Natural killer cell (primary cell): ENCODE measurements around the gene SLC26A9. TPM values are rescaled to one million over a fixed set of nuclear protein-coding genes. Genes with fewer than 3 reads are reported as not detected.

Experiments used
- ATAC-seq, 3 donors: fragments of 150-1000 bp in 2 of 3; fragments of 200-7000 bp in 1 of 3; cut with Tn5 transposase; 1 replicate in 1 of 3; 2 replicates in 2 of 3; pipeline ENCODE4 v1.10.0; 2021; ENCODE audit warnings: mild to moderate bottlenecking in 2 of 3, moderate library complexity in 2 of 3
- DNase-seq, 2 donors: peaks; one replicate each; pipeline versions ENCODE4 v3.0.0 to v3.0.0-alpha.2; 2013 to 2021; ENCODE audit warnings: mixed read lengths in 1 of 2
- H3K27ac ChIP-seq: one replicate; pipeline ENCODE4 v1.5.1; 2013; ENCODE audit warnings: mild to moderate bottlenecking, low read length
- H3K27me3 ChIP-seq: one replicate; pipeline ENCODE4 v1.6.1; 2013; ENCODE audit warnings: low read length; ENCODE audit not compliant: control insufficient read depth, insufficient read depth
- H3K36me3 ChIP-seq: one replicate; pipeline ENCODE4 v1.6.1; 2013; ENCODE audit warnings: low read length; ENCODE audit not compliant: control insufficient read depth, insufficient read depth
- H3K4me1 ChIP-seq: one replicate; pipeline ENCODE4 v1.6.1; 2013; ENCODE audit warnings: low read length; ENCODE audit not compliant: control insufficient read depth, insufficient read depth
- H3K4me3 ChIP-seq: one replicate; pipeline ENCODE4 v1.5.1; 2013; ENCODE audit warnings: low read length
- H3K9me3 ChIP-seq: one replicate; pipeline ENCODE4 v1.6.1; 2013; ENCODE audit warnings: low read length; ENCODE audit not compliant: control insufficient read depth, insufficient read depth
- H3K27ac Mint-ChIP-seq, 2 donors: one replicate each; pipeline ENCODE4 v1.8.0; 2022; ENCODE audit warnings: mild to moderate bottlenecking in 2 of 2, mixed read lengths in 2 of 2, moderate library complexity in 1 of 2
- H3K27me3 Mint-ChIP-seq, 2 donors: one replicate each; pipeline ENCODE4 v1.8.0; 2022; ENCODE audit warnings: low read depth in 2 of 2, mixed read lengths in 2 of 2
- H3K36me3 Mint-ChIP-seq: one replicate; pipeline ENCODE4 v1.8.0; 2022; ENCODE audit warnings: mixed read lengths
- H3K4me1 Mint-ChIP-seq, 2 donors: one replicate each; pipeline ENCODE4 v1.8.0; 2022; ENCODE audit warnings: mixed read lengths in 2 of 2
- H3K4me3 Mint-ChIP-seq: one replicate; pipeline ENCODE4 v1.8.0; 2022; ENCODE audit warnings: mild to moderate bottlenecking, moderate library complexity, mixed read lengths
- H3K9me3 Mint-ChIP-seq, 2 donors: one replicate each; pipeline ENCODE4 v1.8.0; 2022; ENCODE audit warnings: mixed read lengths in 2 of 2
- CTCF ChIP-seq: fragments of 200-600 bp; IDR thresholded peaks from one replicate; pipeline ENCODE4 v1.8.0; 2022; ENCODE audit warnings: antibody characterized with exemption
- WGBS: methylation state at CpG from one replicate; pipeline ENCODE4 v1.1.7; 2013; ENCODE audit warnings: missing lambda C conversion rate; ENCODE audit not compliant: insufficient coverage; 5-methylcytosine and 5-hydroxymethylcytosine counted together
- intact Hi-C: fragments of 100-400 bp; cut with micrococcal nuclease; formaldehyde crosslinking; loops from one replicate; pipeline ENCODE4 v1.14.2; 2022
- total RNA-seq, 4 donors: library from RNA; stranded (reverse); fragments of 120-200 nt in 1 of 4; gene quantifications; one replicate each; pipeline versions ENCODE4 v1.2.3 to v1.2.4, GENCODE V29; 2013 to 2022

Gene SLC26A9
- total RNA-seq, 3 donors from 2014 or later (not counting 1 experiment from before 2014, with no cell fraction given), result not detected

GRCh38 chr1:205985330-205986005 lies 42.2 kb upstream of the SLC26A9 start:
- TF ChIP-seq CTCF, result no peak
- intact Hi-C loops, result no loop called here
- H3K4me1 Mint-ChIP-seq, result no peaks in the 10 kb centered on the region
- H3K27me3 ChIP-seq, result no peaks in the 10 kb centered on the region
- no peak overlapping the region for H3K27ac Mint-ChIP-seq
- ATAC-seq (no peak), DNase-seq (no peak)
- H3K36me3 ChIP-seq, result no peaks in the 10 kb centered on the region
- no peaks in the 10 kb centered on the region for H3K4me1 ChIP-seq
- H3K36me3 Mint-ChIP-seq, result no peaks in the 10 kb centered on the region
- no peaks in the 10 kb centered on the region for H3K9me3 Mint-ChIP-seq
- H3K27me3 Mint-ChIP-seq, result peaks cover 8 to 10% of the 10 kb centered on the region in 2 donors
- H3K27ac ChIP-seq, result no peak overlapping the region
- H3K4me3 Mint-ChIP-seq, result no peak overlapping the region
- WGBS, result 89% methylated on average over 8 of the region's 9 CpGs
- H3K4me3 ChIP-seq, result no peak overlapping the region
- no peaks in the 10 kb centered on the region for H3K9me3 ChIP-seq

GRCh38 chr1:205983925-205984725 lies 40.9 kb upstream of the SLC26A9 start:
- WGBS, result 39% methylated on average over 14 of the region's 14 CpGs
- Mint-ChIP-seq H3K4me1 (no peaks in the 10 kb centered on the region), H3K4me3 (no peak overlapping the region), H3K9me3 (no peaks in the 10 kb centered on the region), H3K36me3 (no peaks in the 10 kb centered on the region), H3K27me3 (peaks cover 0 to under 1% of the 10 kb centered on the region in 2 donors), H3K27ac (no peak overlapping the region)
- Histone ChIP-seq H3K9me3 (no peaks in the 10 kb centered on the region), H3K27me3 (no peaks in the 10 kb centered on the region), H3K4me1 (no peaks in the 10 kb centered on the region), H3K4me3 (no peak overlapping the region), H3K27ac (no peak overlapping the region), H3K36me3 (no peaks in the 10 kb centered on the region)
- peak in 1 of 2 donors; percentile 14 for DNase-seq
- intact Hi-C loops, result no loop called here
- TF ChIP-seq CTCF, result no peak
- ATAC-seq, result peak in 1 of 3 donors; percentile 48

GRCh38 chr1:205981257-205981656 lies 38.0 kb upstream of the SLC26A9 start:
- WGBS, result 100% methylated on average over 1 of the region's 1 CpG
- Histone ChIP-seq H3K27ac (no peak overlapping the region), H3K9me3 (no peaks in the 10 kb centered on the region), H3K4me1 (no peaks in the 10 kb centered on the region), H3K27me3 (no peaks in the 10 kb centered on the region), H3K4me3 (no peak overlapping the region), H3K36me3 (no peaks in the 10 kb centered on the region)
- Mint-ChIP-seq H3K27me3 (no peaks in the 10 kb centered on the region), H3K4me1 (no peaks in the 10 kb centered on the region), H3K36me3 (no peaks in the 10 kb centered on the region), H3K9me3 (no peaks in the 10 kb centered on the region), H3K4me3 (no peak overlapping the region), H3K27ac (no peak overlapping the region)
- intact Hi-C loops, result no loop called here
- DNase-seq (no peak), ATAC-seq (no peak)
- TF ChIP-seq CTCF, result no peak
